LNCAP (cell line): ENCODE results near the gene PMAIP1.

Experiments
- TF ChIP-seq, protein P1 (sequence below): fragments of 450-650 bp; IDR thresholded peaks from 2 replicates; pipeline ENCODE4 v1.5.1; 2017; ENCODE audit warnings: mild to moderate bottlenecking

PMAIP1 gene

DNA sequence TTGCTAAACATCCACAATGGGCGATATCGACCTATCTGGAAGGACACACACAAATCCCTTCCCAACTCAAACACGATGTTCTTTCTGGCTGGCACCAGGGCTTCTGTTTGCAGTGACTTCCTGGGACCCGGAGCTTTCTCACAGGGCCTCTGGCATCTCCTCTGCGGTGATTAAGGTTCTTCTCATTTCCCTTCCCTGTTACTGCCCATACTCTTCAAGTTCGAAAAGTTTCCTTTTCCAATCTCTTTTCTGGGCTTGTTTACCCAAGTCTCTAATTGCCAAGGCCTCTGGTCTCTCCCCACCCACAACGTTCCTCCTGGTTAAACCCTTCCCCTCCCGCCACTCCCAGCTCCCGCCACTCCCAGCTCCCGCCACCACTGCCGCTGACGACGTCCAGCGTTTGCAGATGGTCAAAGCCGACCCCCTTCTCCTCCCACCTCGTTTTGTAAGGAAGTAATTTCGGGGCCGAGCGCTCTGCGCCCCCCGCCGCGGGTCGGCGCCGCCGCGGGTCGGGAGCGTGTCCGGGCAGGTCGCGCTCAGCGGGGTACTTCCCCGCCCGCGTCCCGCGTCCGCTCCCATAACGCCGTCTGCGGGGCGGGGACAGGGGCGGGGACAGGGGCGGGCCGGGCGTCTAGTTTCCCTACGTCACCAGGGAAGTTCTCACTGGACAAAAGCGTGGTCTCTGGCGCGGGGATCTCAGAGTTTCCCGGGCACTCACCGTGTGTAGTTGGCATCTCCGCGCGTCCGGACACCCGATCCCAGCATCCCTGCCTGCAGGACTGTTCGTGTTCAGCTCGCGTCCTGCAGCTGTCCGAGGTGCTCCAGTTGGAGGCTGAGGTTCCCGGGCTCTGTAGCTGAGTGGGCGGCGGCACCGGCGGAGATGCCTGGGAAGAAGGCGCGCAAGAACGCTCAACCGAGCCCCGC, at the start of gene PMAIP1:
PMAIP1 (plus strand) TSS at position 699 of the 924 bp plus-strand sequence; CDS start at position 881, 182 bp downstream.
- TF ChIP-seq, protein P1, sequence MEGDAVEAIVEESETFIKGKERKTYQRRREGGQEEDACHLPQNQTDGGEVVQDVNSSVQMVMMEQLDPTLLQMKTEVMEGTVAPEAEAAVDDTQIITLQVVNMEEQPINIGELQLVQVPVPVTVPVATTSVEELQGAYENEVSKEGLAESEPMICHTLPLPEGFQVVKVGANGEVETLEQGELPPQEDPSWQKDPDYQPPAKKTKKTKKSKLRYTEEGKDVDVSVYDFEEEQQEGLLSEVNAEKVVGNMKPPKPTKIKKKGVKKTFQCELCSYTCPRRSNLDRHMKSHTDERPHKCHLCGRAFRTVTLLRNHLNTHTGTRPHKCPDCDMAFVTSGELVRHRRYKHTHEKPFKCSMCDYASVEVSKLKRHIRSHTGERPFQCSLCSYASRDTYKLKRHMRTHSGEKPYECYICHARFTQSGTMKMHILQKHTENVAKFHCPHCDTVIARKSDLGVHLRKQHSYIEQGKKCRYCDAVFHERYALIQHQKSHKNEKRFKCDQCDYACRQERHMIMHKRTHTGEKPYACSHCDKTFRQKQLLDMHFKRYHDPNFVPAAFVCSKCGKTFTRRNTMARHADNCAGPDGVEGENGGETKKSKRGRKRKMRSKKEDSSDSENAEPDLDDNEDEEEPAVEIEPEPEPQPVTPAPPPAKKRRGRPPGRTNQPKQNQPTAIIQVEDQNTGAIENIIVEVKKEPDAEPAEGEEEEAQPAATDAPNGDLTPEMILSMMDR, result no peak

DNA sequence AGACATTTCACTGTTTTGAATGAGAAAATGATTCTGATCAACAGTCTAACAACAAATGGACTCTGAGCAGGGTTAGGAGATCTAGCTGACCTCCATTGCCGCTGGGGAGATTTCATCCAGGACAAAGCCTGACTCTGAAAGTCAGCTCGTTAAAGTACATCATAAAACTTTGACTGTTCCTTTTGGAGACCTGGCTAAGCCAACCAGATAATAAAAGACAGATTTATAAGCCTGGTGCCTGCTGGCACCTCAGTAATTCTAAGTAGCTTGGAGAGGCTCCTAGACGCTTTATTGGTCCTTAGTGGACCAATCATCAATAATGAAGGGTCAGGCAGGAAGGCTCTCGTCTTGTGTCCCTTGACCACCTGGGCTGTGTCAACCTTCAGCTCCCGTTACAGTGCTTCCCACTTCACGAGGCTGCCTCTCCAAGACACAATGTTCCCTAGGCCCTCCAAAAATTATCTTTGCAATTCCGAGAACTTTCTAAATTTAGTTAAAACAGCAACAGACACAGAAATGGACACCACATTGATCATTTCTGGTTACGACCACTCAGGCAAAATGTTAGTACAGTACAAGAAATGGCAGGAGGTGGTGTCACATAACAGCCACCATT, 47.9 kb upstream of the PMAIP1 start:
- TF ChIP-seq, protein P1, result no peak

DNA sequence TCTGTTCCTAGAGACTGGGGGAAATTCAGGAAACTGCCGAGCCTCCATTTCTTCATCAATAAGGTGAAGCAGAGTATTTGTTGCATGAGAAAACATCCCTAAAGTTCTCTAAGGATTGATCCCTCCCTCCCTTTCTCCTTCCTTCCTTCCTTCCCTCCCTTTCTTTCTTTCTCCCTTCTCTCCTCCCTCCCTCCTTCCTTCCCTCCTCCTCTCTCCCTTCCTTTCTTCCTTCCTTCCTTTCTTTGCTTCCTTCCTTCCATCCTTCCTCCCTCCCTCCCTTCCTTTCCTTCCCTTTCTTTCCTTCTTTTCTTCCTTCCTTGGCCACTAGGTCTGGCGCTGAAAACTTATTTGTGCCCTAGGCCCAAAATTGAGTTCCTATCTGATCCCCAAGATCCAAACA, 47.2 kb upstream of the PMAIP1 start:
- TF ChIP-seq, protein P1, result no peak

DNA sequence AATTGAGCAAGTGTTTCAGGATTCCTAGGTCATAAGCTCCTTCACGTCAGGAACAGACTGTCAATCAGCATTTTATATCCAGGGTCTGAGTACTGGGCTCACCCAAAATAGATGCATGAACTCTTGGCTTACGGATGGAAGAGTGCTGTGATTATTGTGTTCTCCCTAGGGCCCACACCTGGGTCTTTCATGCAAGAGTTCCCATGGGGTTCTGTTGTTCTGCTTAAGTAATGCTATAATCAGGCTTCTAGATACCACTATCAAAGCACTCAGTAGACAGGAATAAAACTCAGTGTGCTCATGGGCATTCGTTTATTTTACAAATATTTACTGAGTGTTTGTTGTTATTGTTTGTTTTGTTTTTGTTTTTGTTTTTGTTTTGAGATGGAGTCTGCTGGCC, 46.4 kb upstream of the PMAIP1 start:
- TF ChIP-seq, protein P1, result no peak

DNA sequence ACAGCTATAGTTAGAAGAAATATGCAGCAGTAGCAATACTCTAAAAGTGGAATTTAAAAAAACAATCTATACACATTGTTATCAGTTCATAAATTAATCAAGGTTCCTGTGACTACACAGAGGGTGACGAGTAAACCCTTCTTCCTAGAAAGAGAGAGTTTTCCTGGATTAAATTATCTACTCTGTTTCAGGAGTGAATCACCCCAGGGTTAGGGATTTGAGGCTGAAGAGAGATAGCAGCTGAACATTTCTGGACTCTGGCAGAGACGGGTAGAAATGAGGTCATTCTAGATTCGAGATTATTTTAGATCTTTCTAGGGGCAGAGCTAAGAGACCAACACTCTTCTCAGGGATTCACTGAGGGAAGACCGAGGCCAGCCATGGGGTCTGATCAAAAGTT, 38.8 kb upstream of the PMAIP1 start:
- TF ChIP-seq, protein P1, result no peak

DNA sequence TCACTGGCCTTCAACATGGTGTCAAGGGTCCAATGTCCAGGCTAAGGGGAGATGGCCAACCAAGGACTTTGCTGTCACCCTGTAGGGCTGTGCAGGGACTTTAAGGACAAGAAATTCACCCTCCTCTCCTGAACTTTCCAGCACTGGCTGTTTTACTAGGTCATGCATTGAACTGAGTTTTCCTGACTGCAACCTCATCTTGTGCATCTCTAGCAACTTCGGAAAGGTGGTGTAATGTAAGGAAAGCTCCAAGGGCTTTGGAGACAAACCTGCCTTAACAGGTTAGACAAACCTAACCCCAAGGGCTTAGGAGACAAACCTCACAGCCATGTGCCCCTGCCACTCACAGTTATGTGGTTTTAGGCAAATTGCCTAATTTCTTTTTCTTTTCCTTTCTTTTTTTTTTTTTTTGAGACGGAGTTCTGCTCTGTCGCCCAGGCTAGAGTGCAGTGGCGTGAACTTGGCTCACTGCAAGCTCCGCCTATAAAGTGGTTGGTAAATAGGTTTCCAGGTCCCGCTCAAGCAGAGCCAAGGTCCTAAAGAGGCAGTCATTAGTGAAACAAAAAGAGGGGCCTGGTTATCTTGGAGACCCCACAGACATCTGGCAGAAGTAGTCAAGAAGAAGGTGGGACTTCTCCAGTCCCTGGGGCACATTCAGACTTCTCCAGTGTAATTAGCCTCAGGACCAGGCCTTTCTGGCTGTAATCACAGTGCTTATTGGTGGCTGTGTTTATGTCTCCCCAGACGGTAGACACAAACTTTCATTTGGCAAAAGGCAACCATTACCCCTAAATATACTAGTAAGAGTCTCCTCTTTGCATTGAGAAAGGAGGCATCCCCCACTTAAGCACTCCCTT, 37.6 kb upstream of the PMAIP1 start:
- TF ChIP-seq, protein P1, result no peak

DNA sequence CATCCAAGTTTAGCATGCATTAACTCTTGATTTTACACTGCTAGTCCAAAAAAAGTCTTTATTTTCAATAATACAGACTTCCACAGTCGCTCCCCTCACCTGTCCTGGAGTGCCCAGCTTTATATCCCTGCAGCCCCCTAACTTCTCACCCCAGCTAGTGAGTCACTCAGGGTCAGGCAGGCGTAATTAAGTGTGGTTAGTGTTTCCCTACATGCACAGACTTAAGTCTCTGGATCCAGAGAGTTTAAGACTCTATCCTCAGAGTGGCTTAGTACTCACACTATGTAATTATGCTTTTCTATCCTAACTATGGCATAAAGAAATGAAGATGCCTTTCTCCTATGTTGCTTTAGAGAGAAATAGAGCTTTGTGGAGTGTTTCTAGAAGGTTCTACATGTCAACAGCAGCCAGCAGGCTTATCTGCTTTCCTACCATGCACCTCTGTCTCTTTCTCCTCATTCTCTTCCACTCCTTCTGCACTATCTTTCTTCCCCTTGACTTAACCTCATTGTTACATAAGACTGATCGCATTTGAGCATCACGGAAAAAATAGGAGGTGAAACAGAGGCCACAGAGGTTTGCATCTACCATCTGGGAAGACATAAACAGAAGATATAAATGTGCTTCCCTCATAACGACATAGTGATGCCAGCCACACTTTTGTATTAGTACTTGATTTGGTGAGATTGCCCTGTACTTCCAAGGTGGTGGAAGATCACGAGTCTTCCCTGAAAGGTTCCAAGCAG, 34.4 kb upstream of the PMAIP1 start:
- TF ChIP-seq, protein P1, result no peak
